Aorta (tissue), 5 donors: Measurements from ENCODE around the gene TPST2. TPM values are rescaled to one million over a fixed set of nuclear protein-coding genes. Genes with fewer than 3 reads are reported as not detected.

Source experiments
- ATAC-seq: fragments of 200-7000 bp; cut with Tn5 transposase; one replicate; pipeline ENCODE4 v1.9.1; 2022; ENCODE audit warnings: moderate library complexity; ENCODE audit not compliant: low FRiP score
- DNase-seq, 2 donors: peaks; one replicate each; pipeline ENCODE4 v3.0.0-alpha.2; 2020
- H3K27ac ChIP-seq, 2 donors: one replicate each; pipeline ENCODE4 v1.5.1; 2013; ENCODE audit warnings: low read length in 2 of 2, mild to moderate bottlenecking in 2 of 2, moderate library complexity in 2 of 2, control low read depth in 1 of 2, inconsistent platforms in 1 of 2, low read depth in 1 of 2
- H3K27me3 ChIP-seq, 2 donors: one replicate each; pipeline ENCODE4 v1.6.1; 2013; ENCODE audit warnings: control low read depth in 1 of 2, low read length in 1 of 2, mild to moderate bottlenecking in 1 of 2, moderate library complexity in 1 of 2; ENCODE audit not compliant: insufficient read depth in 2 of 2, control insufficient read depth in 1 of 2
- H3K36me3 ChIP-seq, 2 donors: one replicate each; pipeline ENCODE4 v1.6.1; 2013; ENCODE audit warnings: control low read depth in 1 of 2, low read length in 1 of 2, mild to moderate bottlenecking in 1 of 2; ENCODE audit not compliant: insufficient read depth in 2 of 2, control insufficient read depth in 1 of 2
- H3K4me1 ChIP-seq, 2 donors: one replicate each; pipeline ENCODE4 v1.6.1; 2013; ENCODE audit warnings: low read length in 2 of 2, control low read depth in 1 of 2, mild to moderate bottlenecking in 1 of 2, moderate library complexity in 1 of 2; ENCODE audit not compliant: insufficient read depth in 2 of 2, control insufficient read depth in 1 of 2
- H3K4me3 ChIP-seq, 2 donors: one replicate each; pipeline ENCODE4 v1.5.1; 2013; ENCODE audit warnings: low read length in 2 of 2, control low read depth in 1 of 2, mild to moderate bottlenecking in 1 of 2
- H3K9me3 ChIP-seq: one replicate; pipeline ENCODE4 v1.6.1; 2013; ENCODE audit warnings: mild to moderate bottlenecking, low read length; ENCODE audit not compliant: control insufficient read depth
- WGBS, 2 donors: extraction: QIAGEN DNeasy Blood & Tissue Kit; methylation state at CpG; one replicate each; pipeline ENCODE4 v1.1.7; 2013; 5-methylcytosine and 5-hydroxymethylcytosine counted together
- intact Hi-C, 2 donors: fragments of 100-400 bp; cut with DNase I; formaldehyde crosslinking; loops; one replicate each; pipeline versions ENCODE4 v1.14.2 to v1.15.0; 2022
- polyA plus RNA-seq, 2 donors: library from polyadenylated mRNA; stranded (reverse); fragments of 200-250 nt; gene quantifications; one replicate each; pipeline ENCODE4 v1.2.3, GENCODE V29; 2013
- total RNA-seq, 2 donors: library from RNA; stranded (reverse); fragmentation: NEBNext Ultra II Directional; extraction: Animal tissue kit (Norgen Biotek cat#: 25700); gene quantifications; one replicate each; pipeline ENCODE4 v1.2.1, GENCODE V29; 2021
- donor health status: healthy with polysubstance abuse.
- donor health status: Bipolar disorder and iron deficiency.
- donor health status: DM: no; HTN: no; CAD: no.
- donor health status: DM: no; HTN: no; CAD: no.
- donor health status: DM: yes; HTN: yes; CAD: no.

TPST2 gene
- total and polyA plus RNA-seq, 4 donors, result 10.8 to 26.7 (median 18.4) TPM

DNA sequence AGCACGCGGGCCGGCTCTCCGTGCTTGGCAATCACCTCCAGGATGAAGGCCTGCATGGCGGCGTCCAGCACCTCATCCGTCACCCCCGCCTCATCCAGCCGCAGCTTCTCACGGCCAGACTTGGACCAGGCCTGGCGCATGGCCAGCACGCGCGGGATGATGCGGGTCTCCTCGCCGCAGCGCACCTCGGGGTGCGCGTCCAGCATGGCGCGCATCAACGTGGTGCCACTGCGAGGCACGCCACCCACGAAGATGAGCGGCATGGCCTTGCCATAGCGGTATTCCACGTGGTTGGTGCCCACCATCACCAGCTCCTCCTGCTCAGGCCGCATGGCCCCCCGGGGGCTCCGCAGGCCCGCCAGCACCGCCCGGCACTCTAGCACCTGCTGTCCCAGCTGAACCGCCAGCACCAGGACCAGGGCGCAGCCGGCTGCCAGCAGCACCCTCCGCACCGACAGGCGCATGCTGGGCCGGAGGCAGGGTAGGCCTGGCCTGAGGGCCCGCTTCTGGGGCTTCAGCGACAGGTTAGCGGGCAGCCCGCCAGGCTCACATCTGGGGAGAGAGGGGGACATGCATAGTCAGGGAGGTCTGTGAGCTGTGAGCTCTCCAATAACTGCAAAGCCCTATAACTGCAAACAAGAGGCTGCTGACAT, 48.6 kb downstream of the TPST2 start:
- Histone ChIP-seq H3K4me3 (no peak overlapping the region), H3K4me1 (no peaks in the 10 kb centered on the region), H3K36me3 (no peaks in the 10 kb centered on the region), H3K27ac (no peak overlapping the region), H3K27me3 (no peaks in the 10 kb centered on the region), H3K9me3 (no peaks in the 10 kb centered on the region)
- 95 to 97% methylated on average over 39 to 47 of the region's 47 CpGs for WGBS, 2 donors
- intact Hi-C loops, result no loop called here
- ATAC-seq (peak; percentile 16), DNase-seq (no peak)

- no peaks in the 10 kb centered on the region for H3K36me3 ChIP-seq
- 91 to 96% methylated on average over 2 of the region's 2 CpGs for WGBS, 2 donors
- H3K27me3 ChIP-seq, result no peaks in the 10 kb centered on the region
These were observed 49.8 kb downstream of the TPST2 start for GRCh38 chr22:26540119-26540518.

DNA sequence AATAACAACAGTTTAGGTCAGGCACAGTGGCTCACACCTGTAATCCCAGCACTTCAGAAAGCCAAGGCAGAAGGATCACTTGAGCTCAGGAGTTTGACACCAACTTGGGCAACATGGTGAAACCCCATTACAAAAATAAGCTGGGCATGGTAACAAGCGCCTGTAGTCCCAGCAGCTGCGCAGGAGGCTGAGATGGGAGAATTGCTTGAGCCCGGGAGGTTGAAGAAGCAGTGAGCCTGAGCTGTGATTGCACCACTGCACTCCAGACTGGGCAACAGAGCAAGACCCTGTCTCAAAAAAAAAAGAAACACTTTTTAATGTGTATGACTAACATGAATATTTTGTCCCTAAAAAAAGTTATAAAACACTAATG, 53.2 kb downstream of the TPST2 start:
- H3K36me3 ChIP-seq, result no peaks in the 10 kb centered on the region
- DNase-seq (no peak), ATAC-seq (no peak)

More at GRCh38 chr22:26540119-26540518, 49.8 kb downstream of the TPST2 start:
- Histone ChIP-seq H3K4me3 (no peak overlapping the region), H3K4me1 (no peaks in the 10 kb centered on the region), H3K9me3 (no peaks in the 10 kb centered on the region), H3K27ac (no peak overlapping the region)
- intact Hi-C loops, result no loop called here
- no peak for ATAC-seq
- no peak for DNase-seq

DNA sequence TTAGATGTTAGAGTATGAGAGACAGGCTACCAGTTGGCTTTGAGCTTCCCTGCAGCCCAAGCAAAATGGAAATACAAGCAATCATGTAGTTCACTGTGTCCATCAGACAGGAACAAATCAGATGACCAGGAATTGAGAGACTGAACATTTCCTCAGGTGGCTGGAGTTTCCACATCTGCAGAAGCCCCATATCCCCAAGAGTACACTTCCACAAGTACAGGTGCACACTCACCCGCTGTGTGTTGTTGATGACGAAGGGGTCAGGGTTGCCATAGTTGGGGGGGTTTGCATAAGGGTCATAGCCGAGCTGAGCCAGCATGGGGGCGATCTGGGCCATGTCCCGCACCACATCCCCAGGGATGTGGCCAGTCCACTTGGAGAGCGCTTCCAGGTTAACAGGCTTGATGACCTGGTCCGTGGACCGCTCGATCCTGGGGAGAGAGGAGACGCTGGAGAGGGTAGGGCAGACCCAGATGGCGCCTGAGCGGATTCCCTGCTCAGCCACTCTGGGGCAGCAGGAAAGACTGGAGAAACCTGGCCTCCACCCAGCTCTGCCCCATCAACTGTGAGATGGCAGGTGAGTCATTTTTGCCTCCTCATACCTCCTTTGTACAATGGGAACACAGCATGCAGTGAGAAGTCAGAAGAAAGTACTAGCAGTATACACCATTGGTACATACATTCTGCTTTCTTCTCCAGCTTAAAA, 53.7 kb downstream of the TPST2 start:
- no peaks in the 10 kb centered on the region for H3K9me3 ChIP-seq
- H3K4me1 ChIP-seq, result no peaks in the 10 kb centered on the region
- ATAC-seq (no peak), DNase-seq (no peak)
- intact Hi-C loops, result no loop called here
- no peak overlapping the region for H3K27ac ChIP-seq
- no peaks in the 10 kb centered on the region for H3K27me3 ChIP-seq
- WGBS, 2 donors, result 94 to 96% methylated on average over 12 of the region's 12 CpGs
- H3K4me3 ChIP-seq, result no peak overlapping the region
- H3K36me3 ChIP-seq, result no peaks in the 10 kb centered on the region

More for the DNA sequence above, 53.2 kb downstream of the TPST2 start:
- intact Hi-C loops, result no loop called here
- H3K27me3 ChIP-seq, result no peaks in the 10 kb centered on the region
- H3K27ac ChIP-seq, result no peak overlapping the region
- no peaks in the 10 kb centered on the region for H3K4me1 ChIP-seq
- 97 to 98% methylated on average over 3 of the region's 3 CpGs for WGBS, 2 donors
- no peak overlapping the region for H3K4me3 ChIP-seq
- H3K9me3 ChIP-seq, result no peaks in the 10 kb centered on the region

DNA sequence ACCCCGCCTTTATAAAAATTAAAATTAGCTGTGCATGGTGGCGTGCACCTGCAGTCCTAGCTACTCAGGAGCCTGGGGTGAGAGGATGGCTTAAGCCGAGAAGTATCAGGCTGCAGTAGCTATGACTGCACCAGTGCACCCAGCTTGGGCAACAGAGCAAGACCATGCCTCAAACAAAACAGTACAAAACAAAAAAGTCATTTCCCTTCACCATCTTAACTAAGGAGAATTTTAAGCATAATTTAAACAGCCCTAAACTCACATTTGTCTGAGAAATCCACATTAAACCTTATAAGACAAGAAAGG, 54.4 kb downstream of the TPST2 start:
- Histone ChIP-seq H3K27me3 (no peaks in the 10 kb centered on the region), H3K36me3 (no peaks in the 10 kb centered on the region), H3K4me1 (no peaks in the 10 kb centered on the region), H3K4me3 (no peak overlapping the region), H3K9me3 (no peaks in the 10 kb centered on the region), H3K27ac (no peak overlapping the region)
- DNase-seq (no peak), ATAC-seq (no peak)
- 97% methylated on average over 3 of the region's 3 CpGs for WGBS, 2 donors
- intact Hi-C loops, result no loop called here

- 71 to 77% methylated on average over 13 of the region's 13 CpGs for WGBS, 2 donors
- H3K36me3 ChIP-seq, result no peaks in the 10 kb centered on the region
- DNase-seq (no peak), ATAC-seq (no peak)
- no peaks in the 10 kb centered on the region for H3K9me3 ChIP-seq
- H3K27me3 ChIP-seq, result no peaks in the 10 kb centered on the region
- no peaks in the 10 kb centered on the region for H3K4me1 ChIP-seq
- no peak overlapping the region for H3K27ac ChIP-seq
- intact Hi-C loops, result no loop called here
- H3K4me3 ChIP-seq, result no peak overlapping the region
These were observed 54.9 kb downstream of the TPST2 start for GRCh38 chr22:26534874-26535602.

- no peaks in the 10 kb centered on the region for H3K36me3 ChIP-seq
- intact Hi-C loops, result no loop called here
- ATAC-seq, result no peak
These were observed 55.6 kb downstream of the TPST2 start for GRCh38 chr22:26534171-26534855.

GRCh38 chr22:26529345-26529744, 60.6 kb downstream of the TPST2 start:
- 43 to 54% methylated on average over 2 of the region's 2 CpGs for WGBS, 2 donors
- DNase-seq, result no peak
- intact Hi-C loops, result no loop called here

More at GRCh38 chr22:26534171-26534855, 55.6 kb downstream of the TPST2 start:
- WGBS, 2 donors, result 83 to 87% methylated on average over 7 of the region's 7 CpGs
- H3K27me3 ChIP-seq, result no peaks in the 10 kb centered on the region
- DNase-seq, result no peak
- no peak overlapping the region for H3K4me3 ChIP-seq
- no peak overlapping the region for H3K27ac ChIP-seq
- no peaks in the 10 kb centered on the region for H3K9me3 ChIP-seq
- H3K4me1 ChIP-seq, result no peaks in the 10 kb centered on the region

More at GRCh38 chr22:26529345-26529744, 60.6 kb downstream of the TPST2 start:
- H3K27me3 ChIP-seq, result no peaks in the 10 kb centered on the region
- no peaks in the 10 kb centered on the region for H3K36me3 ChIP-seq
- no peak overlapping the region for H3K27ac ChIP-seq
- no peaks in the 10 kb centered on the region for H3K9me3 ChIP-seq
- ATAC-seq, result peak; percentile 34
- no peaks in the 10 kb centered on the region for H3K4me1 ChIP-seq
- no peak overlapping the region for H3K4me3 ChIP-seq
